Lower leg skin (tissue), 4 donors: ENCODE results near the gene MINDY4. TPM values are rescaled to one million over a fixed set of nuclear protein-coding genes. Genes with fewer than 3 reads are reported as not detected.

ENCODE experiments used
- DNase-seq, 2 donors: peaks; one replicate each; pipeline ENCODE4 v3.0.0-alpha.2; 2019; ENCODE audit warnings: low spot score in 2 of 2
- H3K4me3 ChIP-seq: fragments of 200-600 bp; sonication (generic); 2 replicates; pipeline ENCODE4 v1.5.1; 2017; ENCODE audit warnings: mild to moderate bottlenecking, low read depth; ENCODE audit not compliant: poor library complexity, severe bottlenecking
- CTCF ChIP-seq, 3 donors: fragments of 450-650 bp; IDR thresholded peaks; one replicate each; pipeline ENCODE4 v1.5.1; 2016; ENCODE audit warnings: antibody characterized with exemption in 3 of 3, mild to moderate bottlenecking in 3 of 3, moderate library complexity in 2 of 3
- POLR2A ChIP-seq, 2 donors: fragments of 450-650 bp; IDR thresholded peaks; one replicate each; pipeline ENCODE4 v1.6.1; 2016 to 2017; ENCODE audit warnings: antibody characterized with exemption in 2 of 2, mild to moderate bottlenecking in 1 of 2, moderate library complexity in 1 of 2
- WGBS, 2 donors: methylation state at CpG; one replicate each; pipeline ENCODE4 v1.1.5; 2018; 5-methylcytosine and 5-hydroxymethylcytosine counted together
- intact Hi-C: fragments of 100-400 bp; cut with DNase I; formaldehyde crosslinking; loops from one replicate; pipeline ENCODE4 v1.15.0; 2023; ENCODE audit warnings: low total_unique reads
- total RNA-seq, 4 donors: library from RNA; depleted of rRNA; stranded (reverse); fragments of >200 nt; gene quantifications; one replicate each; pipeline ENCODE4 v1.1.0, GENCODE V29; 2016

MINDY4 gene
- total RNA-seq, 4 donors from 2014 or later, result 4.0 to 4.7 (median 4.4) TPM

- 85 to 90% methylated on average over 11 of the region's 11 CpGs for WGBS, 2 donors
- intact Hi-C loops, result no loop called here
- TF ChIP-seq CTCF (IDR thresholded peaks at IDR 0.05), result no peak
- no peak for TF ChIP-seq POLR2A (IDR thresholded peaks at IDR 0.05)
- no peak for DNase-seq
- H3K4me3 ChIP-seq, result no peak overlapping the region
Measured at GRCh38 chr7:30788640-30789333, 17.6 kb downstream of the MINDY4 start.

GRCh38 chr7:30789334-30789711 lies 18.1 kb downstream of the MINDY4 start:
- no peak overlapping the region for H3K4me3 ChIP-seq
- WGBS, 2 donors, result 51 to 70% methylated on average over 3 of the region's 3 CpGs
- peak in 1 of 2 donors; percentile 79 for DNase-seq
- intact Hi-C loops, result no loop called here
- no peak for TF ChIP-seq POLR2A (IDR thresholded peaks at IDR 0.05)
- no peak for TF ChIP-seq CTCF (IDR thresholded peaks at IDR 0.05)

- intact Hi-C loops, result no loop called here
- H3K4me3 ChIP-seq, result no peak overlapping the region
- no peak for DNase-seq
- WGBS, 2 donors, result 89 to 93% methylated on average over 4 of the region's 4 CpGs
- TF ChIP-seq POLR2A (IDR thresholded peaks at IDR 0.05) (no peak), CTCF (IDR thresholded peaks at IDR 0.05) (no peak)
Measured at GRCh38 chr7:30790356-30790755, 19.1 kb downstream of the MINDY4 start.

- 84 to 91% methylated on average over 9 to 10 of the region's 10 CpGs for WGBS, 2 donors
- H3K4me3 ChIP-seq, result no peak overlapping the region
- TF ChIP-seq CTCF (IDR thresholded peaks at IDR 0.05), result no peak
- TF ChIP-seq POLR2A (IDR thresholded peaks at IDR 0.05), result no peak
- no peak for DNase-seq
- intact Hi-C loops, result no loop called here
Measured at GRCh38 chr7:30791114-30791513, 19.9 kb downstream of the MINDY4 start.

GRCh38 chr7:30795161-30795948 lies 24.1 kb downstream of the MINDY4 start:
- no peak overlapping the region for H3K4me3 ChIP-seq
- WGBS, 2 donors, result 62 to 68% methylated on average over 2 of the region's 2 CpGs
- no peak for DNase-seq
- no peak for TF ChIP-seq CTCF (IDR thresholded peaks at IDR 0.05)
- TF ChIP-seq POLR2A (IDR thresholded peaks at IDR 0.05), result no peak
- intact Hi-C loops, result loop anchor here (5.0 kb wide), 1 partner anchor 182 kb away; no protein-coding TSS in a partner anchor
